NCI-H82 treated with DMSO at 0.1 percent for 48 hours (cell line): ENCODE measurements around the gene RHCE.
A peak's percentile ranks its signal among the peaks of the same experiment; 100 is the strongest.
"Not testable (repeated sequence)": the region's sequence is repeated elsewhere in the genome, so short reads cannot be mapped to it uniquely, and the experiment has no call there.

Experiments used
- DNase-seq: peaks from one replicate; lab custom pipeline; 2025; ENCODE audit not compliant: unreplicated experiment; lab: John Stamatoyannopoulos, UW

The RHCE gene

GRCh38 chr1:25349606-25350005 is 71.0 kb downstream of the RHCE start:
- DNase-seq = no peak

DNA sequence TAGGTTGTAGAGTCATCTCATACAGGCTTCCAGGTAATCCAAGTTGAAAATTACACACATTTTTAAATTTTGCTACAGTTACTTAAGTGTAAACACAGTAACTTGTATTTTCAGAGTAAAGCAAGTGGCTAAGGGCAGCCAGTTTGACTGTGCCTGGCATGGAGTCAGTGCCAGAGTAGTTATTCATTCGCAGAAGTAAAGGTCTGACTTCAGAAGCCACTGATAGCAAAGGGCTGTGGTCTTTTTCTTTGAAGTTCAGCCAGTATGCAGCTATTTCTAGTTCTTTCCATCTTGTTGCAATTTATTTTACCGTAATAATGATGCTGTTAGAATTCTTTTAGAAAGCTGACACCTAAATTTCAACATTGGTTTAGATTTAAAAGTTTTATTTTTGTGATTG is 73.1 kb downstream of the RHCE start:
- DNase-seq = no peak

DNA sequence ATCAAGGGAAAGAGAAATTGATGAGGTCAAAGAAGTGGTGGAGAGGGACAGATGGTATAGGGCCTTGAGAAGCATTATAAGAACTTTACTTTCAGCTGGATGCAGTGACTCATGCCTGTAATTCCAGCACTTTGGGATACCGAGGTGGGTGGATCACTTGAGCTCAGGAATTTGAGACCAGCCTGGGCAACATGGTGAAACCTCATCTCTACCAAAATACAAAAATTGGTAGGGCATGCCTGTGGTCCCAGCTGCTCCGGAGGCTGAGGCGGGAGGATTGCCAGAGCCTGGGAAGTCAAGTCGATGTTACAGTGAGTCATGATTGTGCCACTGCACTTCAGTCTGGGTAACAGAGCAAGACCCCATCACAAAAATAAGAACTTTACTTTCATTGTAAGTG is 76.8 kb downstream of the RHCE start:
- DNase-seq = no peak

DNA sequence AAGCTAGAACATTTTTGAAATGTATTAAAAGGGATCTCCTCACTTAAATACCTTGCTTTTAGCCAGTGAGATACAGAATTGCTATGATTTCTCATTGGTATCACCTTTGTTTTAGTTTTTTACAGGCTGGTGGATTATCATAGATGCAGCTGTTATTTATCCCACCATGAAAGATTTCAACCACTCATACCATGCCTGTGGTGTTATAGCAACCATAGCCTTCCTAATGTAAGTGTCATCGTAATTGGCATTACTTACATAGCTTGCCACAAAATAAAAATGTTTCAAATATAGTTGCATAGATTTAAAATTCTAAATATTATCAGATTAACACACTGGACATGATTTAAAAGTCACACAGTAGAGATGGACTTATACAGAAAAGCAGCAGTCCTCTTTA is 77.8 kb downstream of the RHCE start:
- no peak for DNase-seq

DNA sequence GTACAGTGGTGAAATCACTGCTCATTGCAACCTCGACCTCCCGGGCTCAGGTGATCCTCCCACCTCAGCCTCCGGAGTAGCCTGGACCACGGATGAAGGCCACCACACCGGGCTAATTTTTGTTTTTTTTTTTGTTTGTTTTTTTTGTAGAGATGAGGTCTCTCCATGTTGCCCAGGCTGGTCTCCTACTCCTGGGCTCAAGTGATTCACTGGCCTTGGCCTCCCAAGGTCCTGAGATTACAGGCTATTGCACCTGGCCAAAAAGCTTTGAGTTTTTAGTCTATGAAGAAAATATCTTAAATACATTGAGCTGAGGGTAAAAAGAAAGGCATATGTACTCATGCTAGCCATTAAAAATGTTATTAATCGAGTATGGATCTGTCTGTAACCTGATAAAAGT is 78.9 kb downstream of the RHCE start:
- DNase-seq = no peak

GRCh38 chr1:25338986-25339385 is 81.6 kb downstream of the RHCE start:
- DNase-seq = no peak

- DNase-seq = peak; percentile 77
These were observed 82.2 kb downstream of the RHCE start, which contains the start of gene TMEM50A for GRCh38 chr1:25338188-25338981. TSS of gene TMEM50A (plus strand) at chr1:25338334. CDS start at chr1:25340487, 2,153 bp downstream.

DNA sequence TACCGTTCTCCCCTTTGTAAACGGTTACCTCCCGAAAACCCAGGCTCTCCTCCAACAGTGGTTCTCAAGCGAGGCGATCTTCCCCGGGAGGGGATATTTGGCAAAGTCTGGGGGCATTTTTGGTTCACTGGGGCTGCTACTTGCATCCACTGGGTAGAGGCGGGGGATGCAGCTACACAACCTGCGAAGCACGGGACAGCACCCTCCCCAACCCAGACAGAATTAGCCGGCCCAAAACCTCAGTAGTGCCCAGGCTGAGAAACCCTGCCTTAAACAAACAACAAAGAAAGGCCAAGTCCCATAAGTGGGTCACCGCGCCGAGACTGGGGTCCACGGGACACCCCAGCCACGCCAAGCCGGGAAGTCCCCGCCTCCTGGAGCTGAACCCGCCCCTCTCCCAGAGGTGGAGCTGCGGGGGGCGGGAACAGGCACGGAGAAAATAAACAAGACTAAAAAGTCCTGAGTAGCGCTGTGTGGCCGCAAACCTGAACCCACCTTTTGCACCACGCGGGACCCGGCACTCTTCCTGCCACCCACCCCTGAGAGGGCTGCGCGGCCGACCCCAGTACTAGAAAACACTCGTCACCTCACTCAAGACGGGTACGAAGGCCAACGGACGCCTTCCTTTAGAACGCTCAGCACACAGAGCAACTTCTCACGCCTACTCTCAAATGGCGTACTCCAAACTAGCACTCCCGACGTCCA is 83.0 kb downstream of the RHCE start:
- not testable (repeated sequence) for DNase-seq

DNA sequence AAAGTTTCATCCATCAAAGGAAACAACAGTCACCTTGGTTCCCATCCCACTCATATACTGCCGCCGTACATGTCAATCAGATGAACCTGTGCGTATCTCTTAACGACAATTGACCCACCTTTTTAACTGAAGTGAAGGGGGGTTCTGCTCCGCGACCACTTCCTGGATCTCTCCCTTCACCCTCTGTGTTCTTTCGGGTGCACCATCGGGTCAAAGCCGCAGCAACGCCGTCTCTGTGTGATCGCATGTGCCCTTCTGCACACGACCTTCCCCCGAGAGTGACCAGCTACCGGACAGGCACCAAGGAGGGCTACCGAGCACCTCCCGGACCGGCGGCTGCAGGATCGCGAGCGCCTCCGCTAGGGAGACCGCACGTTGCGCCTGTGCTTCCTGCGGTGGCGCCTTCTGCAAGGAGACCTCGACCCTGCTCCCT is 83.7 kb downstream of the RHCE start:
- not testable (repeated sequence) for DNase-seq

GRCh38 chr1:25329950-25330349 is 90.7 kb downstream of the RHCE start:
- DNase-seq = not testable (repeated sequence)

GRCh38 chr1:25329336-25329735 is 91.3 kb downstream of the RHCE start:
- DNase-seq = not testable (repeated sequence)

GRCh38 chr1:25328791-25329185 is 91.8 kb downstream of the RHCE start:
- DNase-seq = not testable (repeated sequence)

DNA sequence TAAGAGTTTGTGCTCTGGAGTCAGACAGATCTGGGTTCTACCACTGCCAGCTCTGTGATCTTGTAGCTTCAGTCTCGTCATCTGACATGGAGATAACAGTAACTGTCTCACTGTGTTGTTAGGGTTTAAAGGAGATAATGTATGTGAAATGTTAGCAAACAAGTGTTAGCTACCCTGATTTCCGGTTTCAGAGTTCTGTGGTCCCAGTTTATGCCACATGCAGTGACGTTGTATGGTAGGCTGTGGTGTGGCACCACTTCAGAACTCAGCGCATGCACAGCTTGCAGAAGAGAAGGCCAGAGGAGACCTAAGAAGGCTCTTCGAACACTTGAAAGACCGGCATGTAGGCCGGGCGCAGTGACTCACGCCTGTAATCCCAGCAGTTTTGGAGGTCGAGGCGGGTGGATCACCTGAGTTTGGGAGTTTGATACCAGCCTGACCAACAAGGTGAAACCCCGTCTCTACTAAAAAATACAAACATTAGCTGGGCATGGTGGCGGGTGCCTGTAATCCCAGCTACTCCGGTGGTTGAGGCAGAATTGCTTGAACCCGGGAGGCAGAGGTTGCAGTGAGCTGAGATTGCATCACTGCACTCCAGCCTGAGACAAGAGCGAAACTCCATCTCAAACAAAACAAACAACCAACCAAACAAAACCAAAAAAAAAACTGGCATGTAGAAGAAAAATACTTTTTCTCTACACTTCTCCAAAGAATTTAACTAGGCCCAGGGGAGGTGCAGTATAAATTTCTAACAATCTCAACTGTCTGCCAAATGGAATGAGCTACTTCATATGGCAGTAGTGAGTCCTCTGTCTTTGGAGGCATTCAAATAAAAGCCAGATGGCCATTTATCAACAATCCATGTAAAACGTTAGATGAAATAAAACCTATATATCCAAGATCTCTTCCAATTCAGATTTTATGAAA is 92.5 kb downstream of the RHCE start:
- not testable (repeated sequence) for DNase-seq

GRCh38 chr1:25324407-25324806 is 96.2 kb downstream of the RHCE start:
- DNase-seq = not testable (repeated sequence)

GRCh38 chr1:25322127-25322526 is 98.5 kb downstream of the RHCE start:
- not testable (repeated sequence) for DNase-seq

GRCh38 chr1:25320314-25320938 is 100.2 kb downstream of the RHCE start:
- not testable (repeated sequence) for DNase-seq

GRCh38 chr1:25312806-25313470 is 107.7 kb downstream of the RHCE start:
- DNase-seq = not testable (repeated sequence)
